SK-N-SH (cell line): Measurements from ENCODE around the gene ADAMTS14. TPM values are rescaled to one million over a fixed set of nuclear protein-coding genes. Genes with fewer than 3 reads are reported as not detected.

Experiments used
- CTCF ChIA-PET: fragments of 300-600, 350-600 bp; formaldehyde crosslinking; extraction: SDS; loops from one replicate; lab custom pipeline; 2021; lab: Yijun Ruan, JAX
- POLR2A ChIA-PET: fragments of 350-600 bp; sonication (Branson Sonifier 250); formaldehyde crosslinking; extraction: SDS; loops from one replicate; lab custom pipeline; 2020; ENCODE audit warnings: antibody characterized with exemption, inconsistent platforms; lab: Yijun Ruan, JAX
- DNase-seq: peaks from one replicate; pipeline ENCODE4 v3.0.0; 2012
- H2AFZ ChIP-seq: fragments of 200-600 bp; sonication (generic); 2 replicates; pipeline ENCODE4 v1.8.1; 2016; ENCODE audit warnings: antibody characterized with exemption, mild to moderate bottlenecking, low read depth
- H3F3A ChIP-seq: fragments of 200-600 bp; sonication (generic); replicated peaks from 2 replicates; pipeline ENCODE3; 2016; ENCODE audit warnings: antibody characterized with exemption, mild to moderate bottlenecking; ENCODE audit not compliant: insufficient read depth
- H3K27ac ChIP-seq, 2 experiments: fragments of 200-500 bp in 1 of 2; fragments of 200-600 bp in 1 of 2; sonication (Bioruptor generic) in 1 of 2; sonication (generic), shearing (Covaris generic) in 1 of 2; 2 replicates each; pipeline versions ENCODE4 v1.5.1 to v1.6.1; 2014 to 2016; ENCODE audit warnings: low read depth in 2 of 2, inconsistent platforms in 1 of 2, low read length in 1 of 2, mild to moderate bottlenecking in 1 of 2, mixed read lengths in 1 of 2
- H3K27me3 ChIP-seq: fragments of 200-600 bp; sonication (generic), shearing (Covaris generic); 2 replicates; pipeline ENCODE4 v1.6.1; 2016; ENCODE audit warnings: mixed run types; ENCODE audit not compliant: insufficient read depth
- H3K36me3 ChIP-seq, 2 experiments: fragments of 200-500 bp in 1 of 2; fragments of 200-600 bp in 1 of 2; sonication (Bioruptor generic) in 1 of 2; sonication (generic) in 1 of 2; replicated peaks in 1 of 2; 2 replicates each; pipeline versions ENCODE3 to v1.5.1; 2014 to 2016; ENCODE audit warnings: low read length in 1 of 2, mild to moderate bottlenecking in 1 of 2; ENCODE audit not compliant: insufficient read depth in 2 of 2, control insufficient read depth in 1 of 2
- H3K4me1 ChIP-seq, 2 experiments: fragments of 200-500 bp in 1 of 2; fragments of 200-600 bp in 1 of 2; sonication (Bioruptor generic) in 1 of 2; sonication (generic), shearing (Covaris generic) in 1 of 2; 2 replicates each; pipeline versions ENCODE4 v1.5.1 to v1.6.1; 2014 to 2016; ENCODE audit warnings: low read depth in 1 of 2, low read length in 1 of 2, mixed run types in 1 of 2; ENCODE audit not compliant: insufficient read depth in 2 of 2, control insufficient read depth in 1 of 2
- H3K4me2 ChIP-seq: fragments of 200-600 bp; sonication (generic), shearing (Covaris generic); 2 replicates; pipeline ENCODE4 v1.6.1; 2017; ENCODE audit warnings: mixed run types
- H3K4me3 ChIP-seq, 2 experiments: fragments of 200-500 bp in 1 of 2; fragments of 200-600 bp in 1 of 2; sonication (Bioruptor generic) in 1 of 2; sonication (generic), shearing (Covaris generic) in 1 of 2; 2 replicates each; pipeline versions ENCODE4 v1.5.1 to v1.8.1; 2014 to 2016; ENCODE audit warnings: low read depth in 2 of 2, inconsistent platforms in 1 of 2, low read length in 1 of 2, mild to moderate bottlenecking in 1 of 2, mixed read lengths in 1 of 2, moderate library complexity in 1 of 2
- H3K79me2 ChIP-seq: fragments of 200-600 bp; sonication (generic); 2 replicates; pipeline ENCODE4 v1.8.1; 2017; ENCODE audit warnings: mild to moderate bottlenecking; ENCODE audit not compliant: insufficient read depth
- H3K9ac ChIP-seq: fragments of 200-600 bp; sonication (generic); 2 replicates; pipeline ENCODE4 v1.6.1; 2017; ENCODE audit warnings: mixed run types
- H3K9me2 ChIP-seq: fragments of 200-600 bp; sonication (generic); 2 replicates; pipeline ENCODE4 v1.6.1; 2017; ENCODE audit warnings: mixed run types
- H3K9me3 ChIP-seq: fragments of 200-600 bp; sonication (generic); 2 replicates; pipeline ENCODE4 v1.6.1; 2017; ENCODE audit warnings: mixed run types, mild to moderate bottlenecking, moderate library complexity
- H4K20me1 ChIP-seq: fragments of 200-600 bp; sonication (generic); 2 replicates; pipeline ENCODE4 v1.6.1; 2017; ENCODE audit warnings: mild to moderate bottlenecking, mixed run types; ENCODE audit not compliant: insufficient read depth
- CHD2 ChIP-seq: fragments of 150-350 bp; IDR thresholded peaks from 2 replicates; pipeline ENCODE4 v1.6.1; 2018; ENCODE audit warnings: low read length; ENCODE audit not compliant: partially characterized antibody
- EP300 ChIP-seq, 2 experiments: IDR thresholded peaks; 2 replicates each; pipeline versions ENCODE4 v1.4.0 to v1.6.1; 2012; ENCODE audit warnings: borderline replicate concordance in 1 of 2, low read depth in 1 of 2, low read length in 1 of 2
- EZH2phosphoT487 ChIP-seq: fragments of 200-600 bp; sonication (generic); IDR thresholded peaks from 2 replicates; pipeline ENCODE4 v1.6.1; 2017; ENCODE audit warnings: low read depth, mixed run types, mild to moderate bottlenecking, antibody characterized with exemption, moderate library complexity, borderline replicate concordance
- FOSL2 ChIP-seq: IDR thresholded peaks from 2 replicates; pipeline ENCODE4 v1.4.0; 2012; ENCODE audit warnings: low read depth, mild to moderate bottlenecking, moderate library complexity, borderline replicate concordance
- FOXJ3 ChIP-seq: sonication (generic); formaldehyde crosslinking; IDR thresholded peaks from 2 replicates; pipeline ENCODE4 v1.5.1; 2020; ENCODE audit warnings: mild to moderate bottlenecking, missing genetic modification reagents
- FOXM1 ChIP-seq: IDR thresholded peaks from 2 replicates; pipeline ENCODE4 v1.4.0; 2012; ENCODE audit warnings: low read depth, mild to moderate bottlenecking
- GATA2 ChIP-seq: sonication (generic); formaldehyde crosslinking; IDR thresholded peaks from 2 replicates; pipeline ENCODE4 v1.5.0; 2020; ENCODE audit warnings: mild to moderate bottlenecking, missing genetic modification reagents
- JUND ChIP-seq: IDR thresholded peaks from 2 replicates; pipeline ENCODE4 v1.4.0; 2012
- MEF2A ChIP-seq: IDR thresholded peaks from 2 replicates; pipeline ENCODE4 v1.4.0; 2012; ENCODE audit warnings: low read depth, borderline replicate concordance
- MXI1 ChIP-seq: IDR thresholded peaks from 2 replicates; pipeline ENCODE4 v1.6.1; 2012; ENCODE audit warnings: mild to moderate bottlenecking, low read depth, low read length, improper control_type of control experiment
- NFIC ChIP-seq: IDR thresholded peaks from 2 replicates; pipeline ENCODE4 v1.4.0; 2012; ENCODE audit warnings: borderline replicate concordance
- NRF1 ChIP-seq: IDR thresholded peaks from 2 replicates; pipeline ENCODE4 v1.6.1; 2012; ENCODE audit warnings: low read depth, mild to moderate bottlenecking, low read length
- RAD21 ChIP-seq: IDR thresholded peaks from 2 replicates; pipeline ENCODE4 v1.6.1; 2012; ENCODE audit warnings: mild to moderate bottlenecking, low read length
- RCOR1 ChIP-seq: fragments of 150-350 bp; IDR thresholded peaks from 2 replicates; pipeline ENCODE4 v1.6.1; 2017; ENCODE audit warnings: antibody characterized with exemption, low read length
- RFX5 ChIP-seq: IDR thresholded peaks from 2 replicates; pipeline ENCODE4 v1.6.1; 2012; ENCODE audit warnings: mild to moderate bottlenecking, improper control_type of control experiment, low read length
- TCF12 ChIP-seq: IDR thresholded peaks from 2 replicates; pipeline ENCODE4 v1.4.0; 2012
- TEAD4 ChIP-seq: IDR thresholded peaks from 2 replicates; pipeline ENCODE4 v1.4.0; 2012; ENCODE audit warnings: mild to moderate bottlenecking, borderline replicate concordance; ENCODE audit not compliant: insufficient read depth
- YY1 ChIP-seq: IDR thresholded peaks from 2 replicates; pipeline ENCODE4 v1.4.0; 2012; ENCODE audit warnings: low read depth, mild to moderate bottlenecking
- WGBS: methylation state at CpG from one replicate; pipeline ENCODE4 v1.1.6; 2017; ENCODE audit warnings: low lambda C conversion rate; 5-methylcytosine and 5-hydroxymethylcytosine counted together
- polyA plus RNA-seq, 3 experiments: library from polyadenylated mRNA; depleted of rRNA; stranded (reverse); fragments of >200 nt; gene quantifications; 2 replicates each; pipeline ENCODE4 v1.2.3, GENCODE V29; 2012
- TF ChIP-seq, protein P1 (sequence below): fragments of 150-350 bp; IDR thresholded peaks from 2 replicates; pipeline ENCODE4 v1.6.1; 2017; ENCODE audit warnings: antibody characterized with exemption, low read length, low read depth, borderline replicate concordance
- TF ChIP-seq, protein P2 (sequence below): IDR thresholded peaks from 2 replicates; pipeline ENCODE4 v1.4.0; 2012; ENCODE audit warnings: low read depth
- TF ChIP-seq, protein P3 (sequence below): IDR thresholded peaks from 2 replicates; pipeline ENCODE4; 2012
- TF ChIP-seq, protein P4 (sequence below): IDR thresholded peaks from 2 replicates; pipeline ENCODE4 v1.6.1; 2012; ENCODE audit warnings: mild to moderate bottlenecking, low read depth, low read length, moderate library complexity

The ADAMTS14 gene
- polyA plus RNA-seq, 1 of the 3 experiments (the other 2 are of a cell fraction), result 1.1 TPM

DNA sequence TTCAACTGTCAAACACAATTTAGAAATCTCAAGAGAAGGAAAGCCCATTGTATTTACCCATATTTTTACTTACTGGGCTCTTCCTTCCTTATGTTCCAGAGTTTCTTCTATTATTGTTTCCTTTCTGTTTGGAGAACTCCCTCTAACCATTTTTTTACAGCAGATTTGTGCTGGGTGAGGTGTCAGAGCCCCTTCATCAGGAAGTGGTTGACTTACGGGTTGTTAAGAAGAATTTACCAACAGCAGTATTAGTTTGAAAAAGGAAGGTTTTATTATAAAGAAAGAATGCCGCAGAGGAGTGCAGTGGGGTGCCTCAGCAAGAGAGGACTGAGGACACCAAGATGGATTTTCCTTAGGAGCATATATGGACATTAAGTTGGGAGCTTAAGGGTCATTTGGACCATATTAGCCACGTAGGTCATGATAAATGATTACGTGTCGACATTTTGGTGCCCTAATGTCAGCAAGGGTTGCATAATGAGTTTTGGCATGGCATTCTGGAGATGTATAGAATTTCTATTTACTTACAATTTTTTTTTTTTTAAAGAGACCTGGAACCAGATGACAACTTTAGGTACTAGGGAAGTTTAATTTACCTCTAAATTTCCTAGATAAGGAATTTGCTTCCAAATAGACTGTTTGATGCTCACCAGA is 119.2 kb downstream of the ADAMTS14 start:
- Histone ChIP-seq H3K36me3 (no peaks in the 10 kb centered on the region), H3K4me3 (no peak overlapping the region), H3K9me2 (no peaks in the 10 kb centered on the region), H3K27me3 (peaks cover 12% of the 10 kb centered on the region; the same call in 1 of the 2 replicates), H3K9ac (no peak overlapping the region), H3K27ac (no peak overlapping the region)
- WGBS, result 63% methylated on average over 5 of the region's 5 CpGs
- POLR2A ChIA-PET, result no interaction called here
- TF ChIP-seq FOSL2, result no peak
- no peak for TF ChIP-seq JUND
- no peak for TF ChIP-seq TCF12
- no peak for TF ChIP-seq EP300 (IDR thresholded peaks at IDR 0.05; ENCODE audit: borderline replicate concordance in 1 of 2, low read depth in 1 of 2, low read length in 1 of 2)
- TF ChIP-seq, protein P1, sequence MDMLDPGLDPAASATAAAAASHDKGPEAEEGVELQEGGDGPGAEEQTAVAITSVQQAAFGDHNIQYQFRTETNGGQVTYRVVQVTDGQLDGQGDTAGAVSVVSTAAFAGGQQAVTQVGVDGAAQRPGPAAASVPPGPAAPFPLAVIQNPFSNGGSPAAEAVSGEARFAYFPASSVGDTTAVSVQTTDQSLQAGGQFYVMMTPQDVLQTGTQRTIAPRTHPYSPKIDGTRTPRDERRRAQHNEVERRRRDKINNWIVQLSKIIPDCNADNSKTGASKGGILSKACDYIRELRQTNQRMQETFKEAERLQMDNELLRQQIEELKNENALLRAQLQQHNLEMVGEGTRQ, result no peak
- TF ChIP-seq TEAD4, result no peak
- TF ChIP-seq CHD2, result no peak
- TF ChIP-seq NRF1, result no peak
- TF ChIP-seq FOXM1, result no peak
- TF ChIP-seq FOXJ3, result no peak
- no peak for TF ChIP-seq MXI1
- TF ChIP-seq EZH2phosphoT487, result no peak
- no peak for TF ChIP-seq GATA2 (CRISPR knock-in tag)
- no peak for TF ChIP-seq RCOR1
- no peak for TF ChIP-seq NFIC
- no peak for TF ChIP-seq RAD21
- TF ChIP-seq RFX5, result no peak
- TF ChIP-seq, protein P2, sequence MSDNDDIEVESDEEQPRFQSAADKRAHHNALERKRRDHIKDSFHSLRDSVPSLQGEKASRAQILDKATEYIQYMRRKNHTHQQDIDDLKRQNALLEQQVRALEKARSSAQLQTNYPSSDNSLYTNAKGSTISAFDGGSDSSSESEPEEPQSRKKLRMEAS, result no peak
- TF ChIP-seq, all 33 proteins: peak for 0
- Histone ChIP-seq H4K20me1 (no peaks in the 10 kb centered on the region), H3F3A (no peaks in the 10 kb centered on the region), H3K4me1 (no peaks in the 10 kb centered on the region), H3K4me2 (no peak overlapping the region), H3K9me3 (no peaks in the 10 kb centered on the region), H3K79me2 (no peaks in the 10 kb centered on the region), H2AFZ (no peak overlapping the region)
- CTCF ChIA-PET, result no interaction called here
- no peak for DNase-seq

DNA sequence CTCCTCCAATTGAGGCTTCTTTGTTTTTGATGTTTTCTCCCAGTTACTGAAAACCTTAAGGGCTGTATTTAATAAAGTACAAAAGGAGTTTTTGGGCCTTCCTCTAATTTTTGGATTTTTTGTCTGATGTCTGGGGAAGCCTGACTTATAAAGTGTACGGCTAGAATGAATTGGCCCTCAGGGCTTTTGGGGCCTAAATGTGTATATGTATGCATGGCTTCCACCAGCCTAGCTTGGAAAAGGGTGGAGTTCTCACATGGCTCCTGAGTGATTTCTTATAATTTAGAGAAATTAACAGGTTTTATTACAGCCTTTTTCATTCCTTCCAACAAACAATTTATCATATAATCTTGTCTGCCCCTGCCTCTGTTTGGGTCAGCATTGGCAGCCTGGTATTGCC is 123.3 kb downstream of the ADAMTS14 start:
- Histone ChIP-seq H3K4me2 (no peak overlapping the region), H3K79me2 (no peaks in the 10 kb centered on the region), H4K20me1 (no peaks in the 10 kb centered on the region), H3K27ac (no peak overlapping the region), H3K9me2 (no peaks in the 10 kb centered on the region), H3K9me3 (no peaks in the 10 kb centered on the region), H3F3A (no peaks in the 10 kb centered on the region), H3K9ac (no peak overlapping the region), H2AFZ (no peak overlapping the region), H3K36me3 (no peaks in the 10 kb centered on the region), H3K4me1 (no peaks in the 10 kb centered on the region), H3K27me3 (peaks cover 35% of the 10 kb centered on the region; the same call in 1 of the 2 replicates), H3K4me3 (no peak overlapping the region)
- POLR2A ChIA-PET, result no interaction called here
- CTCF ChIA-PET, result no interaction called here
- DNase-seq, result no peak
- 83% methylated on average over 1 of the region's 1 CpG for WGBS
- no peak for TF ChIP-seq NFIC
- TF ChIP-seq TEAD4, result no peak
- TF ChIP-seq, protein P3, sequence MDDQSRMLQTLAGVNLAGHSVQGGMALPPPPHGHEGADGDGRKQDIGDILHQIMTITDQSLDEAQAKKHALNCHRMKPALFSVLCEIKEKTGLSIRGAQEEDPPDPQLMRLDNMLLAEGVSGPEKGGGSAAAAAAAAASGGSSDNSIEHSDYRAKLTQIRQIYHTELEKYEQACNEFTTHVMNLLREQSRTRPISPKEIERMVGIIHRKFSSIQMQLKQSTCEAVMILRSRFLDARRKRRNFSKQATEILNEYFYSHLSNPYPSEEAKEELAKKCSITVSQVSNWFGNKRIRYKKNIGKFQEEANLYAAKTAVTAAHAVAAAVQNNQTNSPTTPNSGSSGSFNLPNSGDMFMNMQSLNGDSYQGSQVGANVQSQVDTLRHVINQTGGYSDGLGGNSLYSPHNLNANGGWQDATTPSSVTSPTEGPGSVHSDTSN, result no peak
- TF ChIP-seq, protein P1, result no peak
- TF ChIP-seq, protein P4, sequence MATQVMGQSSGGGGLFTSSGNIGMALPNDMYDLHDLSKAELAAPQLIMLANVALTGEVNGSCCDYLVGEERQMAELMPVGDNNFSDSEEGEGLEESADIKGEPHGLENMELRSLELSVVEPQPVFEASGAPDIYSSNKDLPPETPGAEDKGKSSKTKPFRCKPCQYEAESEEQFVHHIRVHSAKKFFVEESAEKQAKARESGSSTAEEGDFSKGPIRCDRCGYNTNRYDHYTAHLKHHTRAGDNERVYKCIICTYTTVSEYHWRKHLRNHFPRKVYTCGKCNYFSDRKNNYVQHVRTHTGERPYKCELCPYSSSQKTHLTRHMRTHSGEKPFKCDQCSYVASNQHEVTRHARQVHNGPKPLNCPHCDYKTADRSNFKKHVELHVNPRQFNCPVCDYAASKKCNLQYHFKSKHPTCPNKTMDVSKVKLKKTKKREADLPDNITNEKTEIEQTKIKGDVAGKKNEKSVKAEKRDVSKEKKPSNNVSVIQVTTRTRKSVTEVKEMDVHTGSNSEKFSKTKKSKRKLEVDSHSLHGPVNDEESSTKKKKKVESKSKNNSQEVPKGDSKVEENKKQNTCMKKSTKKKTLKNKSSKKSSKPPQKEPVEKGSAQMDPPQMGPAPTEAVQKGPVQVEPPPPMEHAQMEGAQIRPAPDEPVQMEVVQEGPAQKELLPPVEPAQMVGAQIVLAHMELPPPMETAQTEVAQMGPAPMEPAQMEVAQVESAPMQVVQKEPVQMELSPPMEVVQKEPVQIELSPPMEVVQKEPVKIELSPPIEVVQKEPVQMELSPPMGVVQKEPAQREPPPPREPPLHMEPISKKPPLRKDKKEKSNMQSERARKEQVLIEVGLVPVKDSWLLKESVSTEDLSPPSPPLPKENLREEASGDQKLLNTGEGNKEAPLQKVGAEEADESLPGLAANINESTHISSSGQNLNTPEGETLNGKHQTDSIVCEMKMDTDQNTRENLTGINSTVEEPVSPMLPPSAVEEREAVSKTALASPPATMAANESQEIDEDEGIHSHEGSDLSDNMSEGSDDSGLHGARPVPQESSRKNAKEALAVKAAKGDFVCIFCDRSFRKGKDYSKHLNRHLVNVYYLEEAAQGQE, result no peak
- no peak for TF ChIP-seq MXI1
- TF ChIP-seq YY1, result no peak
- no peak for TF ChIP-seq CHD2
- no peak for TF ChIP-seq MEF2A
- no peak for TF ChIP-seq RFX5
